GM21381 (cell line): ENCODE results near the gene IFI27L1.
A peak's percentile ranks its signal among the peaks of the same experiment; 100 is the strongest.
"Not testable (repeated sequence)": the region's sequence is repeated elsewhere in the genome, so short reads cannot be mapped to it uniquely, and the experiment has no call there.

Source experiments
- ATAC-seq: cut with Tn5 transposase; IDR thresholded peaks from one replicate; pipeline ENCODE4 v1.9.1; 2021; ENCODE audit warnings: mild to moderate bottlenecking, moderate library complexity; ENCODE audit not compliant: unreplicated experiment

Gene IFI27L1

DNA sequence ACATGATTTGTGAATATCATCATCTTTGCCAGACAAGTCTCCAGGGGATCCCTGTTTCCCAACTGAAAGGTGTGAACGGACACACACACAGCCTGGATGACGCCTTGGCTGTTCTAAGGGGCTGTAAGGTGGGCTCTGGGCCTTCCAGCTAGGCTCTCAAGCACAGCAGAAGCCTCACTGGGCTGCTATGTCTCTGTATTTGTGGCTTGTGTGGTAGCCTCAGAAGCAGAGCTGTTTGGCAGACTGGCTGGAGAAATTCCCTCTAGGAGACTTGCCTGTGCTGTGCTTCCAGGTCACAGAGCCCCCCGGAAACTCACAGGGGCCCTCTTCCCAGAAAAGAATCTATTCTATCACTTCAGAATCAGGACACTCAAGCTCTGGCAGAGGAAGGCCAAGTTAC, 33.5 kb upstream of the IFI27L1 start:
- no peak for ATAC-seq

DNA sequence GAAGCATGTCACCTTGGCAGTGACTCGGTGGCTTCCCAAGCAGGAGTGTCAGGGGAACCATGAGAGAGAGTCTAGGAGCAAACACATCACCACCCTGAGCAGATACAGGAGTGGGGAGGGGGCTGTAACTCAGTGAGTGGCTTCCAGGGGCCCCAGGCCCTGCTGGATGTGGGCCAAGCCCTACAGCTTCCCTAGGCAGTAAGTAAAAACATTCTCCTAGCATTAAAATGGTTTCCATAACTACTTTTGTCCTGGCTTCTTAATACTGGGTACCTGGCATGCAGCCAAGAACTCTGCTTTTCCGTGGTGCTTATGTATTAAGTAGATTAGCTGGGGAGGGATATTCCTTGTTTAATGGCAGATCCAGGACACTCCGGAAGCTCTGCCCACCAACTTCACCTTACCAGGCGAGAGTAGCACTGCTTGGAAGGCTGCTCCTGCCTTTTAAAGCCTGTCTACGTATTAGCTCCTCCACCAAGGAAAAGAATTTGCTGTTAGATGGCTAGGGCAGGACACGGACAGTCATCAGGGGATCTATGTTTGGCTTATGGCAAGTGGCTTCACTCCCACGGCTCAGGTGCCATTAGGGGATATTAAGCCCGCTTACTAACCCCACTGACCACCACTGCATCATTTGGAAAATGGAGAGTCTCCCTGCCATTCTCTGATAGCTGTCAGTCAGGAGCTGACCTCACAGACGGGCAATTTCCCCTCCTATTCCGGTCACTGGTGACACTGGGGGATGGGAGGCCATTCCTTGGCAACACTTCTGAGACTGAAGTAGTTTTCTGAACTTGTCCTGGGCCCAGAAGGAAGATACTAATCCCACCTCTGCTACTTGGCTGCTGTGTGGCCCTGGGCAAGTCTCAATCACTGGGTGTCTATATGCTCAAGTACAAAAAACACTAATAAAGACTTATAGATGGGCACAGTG, 32.2 kb upstream of the IFI27L1 start:
- no peak for ATAC-seq

DNA sequence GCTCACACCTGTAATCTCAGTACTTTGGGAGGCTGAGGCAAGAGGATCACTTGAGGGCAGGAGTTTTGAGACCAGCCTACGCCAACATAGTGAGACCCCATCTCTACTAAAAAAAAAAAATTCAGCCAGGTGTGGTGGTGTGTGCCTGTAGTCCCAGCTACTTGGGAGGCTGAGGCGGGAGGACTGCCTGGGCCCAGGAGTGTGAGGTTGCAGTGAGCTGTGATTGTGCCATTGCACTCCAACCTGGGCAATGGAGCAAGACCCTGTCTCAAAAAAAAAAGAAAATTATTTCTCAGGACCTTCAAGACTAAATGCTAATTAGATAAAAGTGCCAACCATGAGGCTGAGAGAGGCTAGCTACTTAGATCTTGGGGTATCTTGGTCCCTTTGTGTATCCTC, 31.5 kb upstream of the IFI27L1 start:
- ATAC-seq, result no peak

DNA sequence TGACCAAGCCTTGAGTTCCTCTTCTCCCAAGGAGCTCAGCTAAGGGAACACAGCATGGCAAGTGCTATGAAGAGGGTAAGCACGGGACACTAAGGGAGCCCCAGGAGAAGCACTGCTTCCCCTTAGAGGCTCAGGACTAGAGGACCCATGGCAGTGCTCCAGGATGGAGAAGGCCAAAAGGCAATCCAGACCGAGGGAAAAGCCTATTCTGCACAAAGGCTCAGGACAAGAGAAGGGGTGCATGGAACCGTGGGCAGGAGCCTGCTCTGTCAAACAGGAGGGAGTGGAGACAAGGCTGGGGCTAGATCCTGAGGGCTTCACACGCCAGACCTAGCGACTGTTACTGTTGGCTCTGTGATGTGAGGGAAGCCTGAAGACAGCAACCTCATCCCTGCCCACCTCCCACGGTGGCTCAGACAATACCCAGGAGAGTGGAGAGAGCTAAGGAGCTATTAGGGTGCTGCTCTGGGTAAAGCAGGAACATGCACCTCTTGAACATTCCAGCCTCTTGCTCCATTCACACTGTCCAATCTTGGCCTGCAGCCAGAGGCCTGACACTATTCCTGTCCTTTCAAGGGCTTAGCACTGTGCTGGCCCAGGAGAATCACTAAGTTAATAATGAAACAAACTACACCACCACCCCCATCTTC, 30.8 kb upstream of the IFI27L1 start:
- ATAC-seq, result no peak

DNA sequence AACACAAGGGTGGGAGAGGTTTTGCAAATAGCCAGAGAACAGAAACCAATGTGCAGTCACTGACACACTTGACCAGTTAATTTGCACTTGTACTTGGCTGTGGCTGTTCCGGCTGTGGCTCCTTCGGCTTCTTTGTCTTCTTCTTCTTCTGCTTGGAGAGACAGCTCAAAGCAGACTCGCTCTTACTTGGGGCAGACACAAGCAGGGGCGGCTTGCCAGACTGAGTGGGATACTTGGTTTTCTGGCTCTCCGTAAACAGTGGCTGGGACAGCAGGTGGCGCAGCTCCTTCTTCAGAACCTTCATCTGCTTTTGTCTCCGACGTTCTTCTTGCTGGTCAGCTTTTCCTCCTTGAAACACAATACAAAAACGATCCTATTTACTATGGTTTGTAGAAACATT, 30.0 kb upstream of the IFI27L1 start:
- ATAC-seq, result no peak

DNA sequence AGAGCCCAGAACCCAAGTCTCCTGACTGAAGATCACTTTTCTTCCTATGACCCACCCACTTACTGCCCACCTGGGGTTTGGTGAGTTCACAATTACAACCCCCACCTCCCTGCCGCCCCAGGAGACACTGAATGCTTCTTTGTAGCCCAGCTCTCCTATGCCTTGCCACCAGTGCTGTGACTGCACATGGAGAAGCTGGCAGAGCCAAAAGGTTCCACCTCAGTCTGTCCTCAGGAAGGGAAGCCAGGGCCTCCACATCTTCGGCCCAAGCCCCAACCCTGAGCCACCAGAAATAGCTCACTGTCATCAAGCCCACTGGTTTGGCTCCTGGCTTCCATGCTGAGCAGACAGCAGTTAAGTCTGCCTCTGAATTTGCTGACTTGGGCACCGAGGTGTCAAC, 29.3 kb upstream of the IFI27L1 start:
- ATAC-seq, result no peak

DNA sequence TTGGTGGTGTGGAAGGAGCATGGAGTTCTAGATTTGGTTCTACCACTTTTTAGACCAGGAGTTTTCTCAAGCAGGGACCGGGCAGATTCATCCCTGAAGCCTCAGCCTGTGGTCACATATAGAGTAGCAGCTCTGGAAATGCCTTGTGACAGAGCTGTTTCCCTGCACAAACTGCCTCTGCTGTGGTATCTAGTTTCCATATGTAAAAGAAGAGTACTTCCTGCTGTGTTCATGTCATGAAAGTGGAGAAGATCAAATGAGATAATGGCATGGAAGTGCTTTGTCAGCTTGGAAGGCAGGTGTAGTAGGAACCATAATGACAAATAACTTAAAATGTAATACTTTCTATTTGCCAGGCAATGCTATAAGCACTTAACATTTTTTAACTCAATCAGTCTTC, 28.9 kb upstream of the IFI27L1 start:
- ATAC-seq, result no peak

DNA sequence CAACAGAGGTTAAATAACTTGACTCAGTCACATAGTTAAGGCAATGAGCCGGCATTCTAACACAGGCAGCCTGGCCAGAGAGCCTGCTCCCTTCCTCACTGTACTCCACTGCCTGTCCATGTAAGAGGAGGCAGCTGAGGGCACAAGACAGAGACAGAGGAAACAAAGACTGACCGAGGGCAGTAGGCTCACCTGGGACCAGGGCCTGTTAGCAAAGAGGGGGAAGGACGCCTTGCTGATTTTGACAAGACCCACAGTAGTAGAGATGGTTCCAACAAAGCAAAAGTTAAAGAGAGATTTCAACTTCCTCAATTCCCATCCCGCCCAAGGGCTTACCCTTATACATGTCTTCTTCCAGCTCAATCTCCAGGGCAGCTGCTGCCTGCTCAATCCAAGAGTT, 28.4 kb upstream of the IFI27L1 start:
- ATAC-seq, result no peak

DNA sequence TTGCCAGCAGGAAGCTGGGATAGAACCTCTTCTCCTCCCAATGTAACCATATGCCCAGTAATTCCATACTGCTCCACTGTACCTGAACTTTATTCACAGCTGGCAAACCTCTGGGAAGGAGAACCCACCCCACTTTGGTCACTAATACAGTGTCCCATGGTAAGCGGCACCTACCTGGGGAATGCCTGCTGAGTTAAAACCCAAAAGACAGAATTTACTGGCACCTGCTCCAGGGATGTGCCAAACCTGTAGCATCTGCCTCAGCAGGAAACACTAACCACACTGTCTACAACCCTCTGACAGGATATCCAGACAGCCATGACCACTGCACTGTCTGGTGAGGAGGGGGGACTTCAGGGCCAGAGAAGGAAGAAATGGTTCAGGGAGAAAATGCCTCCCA, 26.7 kb upstream of the IFI27L1 start:
- ATAC-seq, result no peak

DNA sequence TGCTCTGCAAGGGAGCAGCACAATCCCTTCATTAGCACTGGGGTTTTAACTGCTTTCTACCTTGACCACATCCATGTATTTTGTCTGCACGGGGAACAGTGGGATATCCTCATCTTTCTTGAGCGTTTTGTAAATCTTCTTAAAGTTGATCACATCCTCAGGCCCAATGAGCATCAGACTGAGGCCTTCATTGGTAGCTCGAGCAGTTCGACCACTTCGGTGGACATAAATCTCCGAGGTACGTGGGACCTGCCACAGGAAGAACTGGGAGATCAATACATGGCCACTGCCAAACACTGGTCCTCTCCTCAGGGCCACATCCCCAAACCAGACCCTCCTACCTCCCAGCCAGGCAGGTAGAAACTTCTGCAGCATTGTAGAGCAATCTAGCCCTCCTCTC, 26.2 kb upstream of the IFI27L1 start:
- ATAC-seq, result no peak

DNA sequence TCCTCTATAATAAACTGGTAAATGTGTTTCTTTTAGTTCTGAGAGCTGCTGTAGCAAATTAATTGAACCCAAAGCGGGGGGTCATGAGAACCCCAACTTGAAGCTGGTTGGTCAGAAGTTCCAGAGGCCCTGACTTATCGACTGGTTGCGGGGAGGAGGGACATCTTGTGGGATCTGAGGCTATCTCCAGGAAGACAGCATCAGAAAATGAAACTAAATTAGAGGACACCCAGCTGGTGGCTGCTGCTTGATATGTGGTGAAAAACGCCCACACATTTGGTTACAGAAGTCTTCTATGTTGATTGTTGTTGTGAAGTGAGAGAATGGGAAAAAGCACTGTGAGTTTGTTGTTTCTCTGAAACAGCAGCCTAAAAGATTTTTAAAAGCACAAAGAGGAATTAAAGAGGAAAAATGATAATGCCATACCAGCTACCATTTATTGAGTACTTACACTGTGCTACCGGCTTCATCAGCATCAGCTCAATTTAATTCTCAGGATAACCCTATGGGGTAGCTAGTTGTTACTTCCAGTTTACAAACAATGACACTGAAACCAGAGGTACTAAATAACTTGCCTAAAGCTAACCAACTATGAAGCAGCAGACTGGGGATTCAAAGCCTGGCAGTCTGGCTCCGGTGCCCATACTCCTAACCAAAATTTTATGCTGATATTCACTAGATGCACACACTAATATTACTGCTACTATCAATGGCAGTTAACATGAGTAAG, 24.4 kb upstream of the IFI27L1 start:
- peak; percentile 83 for ATAC-seq

DNA sequence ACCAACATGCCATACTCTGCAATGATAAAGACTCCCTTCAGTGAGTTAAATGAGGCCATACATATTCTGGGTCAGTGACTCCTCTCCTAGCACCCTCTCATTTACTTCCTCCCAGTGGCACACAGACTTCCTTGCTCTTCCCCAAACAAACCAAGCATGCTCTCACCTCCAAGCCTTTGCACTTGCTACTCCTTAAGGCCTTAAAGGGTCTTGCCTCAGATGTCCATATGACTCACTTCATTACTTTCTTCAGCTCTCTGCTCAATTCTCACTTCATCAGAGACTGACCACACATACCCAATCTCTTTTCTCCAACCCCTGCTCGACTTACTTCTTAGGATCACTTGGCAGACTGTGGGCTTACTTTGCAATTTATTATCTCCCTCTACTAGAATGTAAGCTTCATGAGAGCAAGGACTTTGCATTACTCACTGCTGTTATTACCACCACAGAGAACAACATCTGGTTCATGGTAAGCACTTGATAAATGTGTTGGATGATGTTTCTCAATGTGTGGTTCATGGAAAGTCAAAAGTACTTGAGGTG, 22.9 kb upstream of the IFI27L1 start:
- ATAC-seq, result no peak

DNA sequence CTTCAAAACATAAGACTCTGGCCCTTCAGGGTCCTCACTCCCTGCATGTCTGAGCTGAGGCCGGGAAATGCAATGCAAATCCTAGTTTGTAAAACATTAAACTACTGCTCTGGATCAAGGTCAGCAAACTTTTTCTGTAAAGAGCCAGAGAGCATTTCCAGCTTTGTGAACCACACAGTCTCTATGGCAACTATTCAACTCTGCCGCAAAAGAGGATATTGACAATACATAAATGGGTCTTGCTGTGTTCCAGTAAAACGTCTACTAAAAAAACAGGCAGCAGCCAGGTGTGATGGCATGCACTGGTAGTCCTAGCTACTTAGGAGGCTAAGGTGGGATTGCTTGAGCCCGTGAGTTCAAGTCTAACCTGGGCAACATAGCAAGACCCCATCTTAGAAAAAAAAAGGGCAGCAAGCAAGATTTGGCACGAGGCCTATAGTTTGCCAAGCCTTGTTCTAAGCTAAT, 22.4 kb upstream of the IFI27L1 start:
- no peak for ATAC-seq

DNA sequence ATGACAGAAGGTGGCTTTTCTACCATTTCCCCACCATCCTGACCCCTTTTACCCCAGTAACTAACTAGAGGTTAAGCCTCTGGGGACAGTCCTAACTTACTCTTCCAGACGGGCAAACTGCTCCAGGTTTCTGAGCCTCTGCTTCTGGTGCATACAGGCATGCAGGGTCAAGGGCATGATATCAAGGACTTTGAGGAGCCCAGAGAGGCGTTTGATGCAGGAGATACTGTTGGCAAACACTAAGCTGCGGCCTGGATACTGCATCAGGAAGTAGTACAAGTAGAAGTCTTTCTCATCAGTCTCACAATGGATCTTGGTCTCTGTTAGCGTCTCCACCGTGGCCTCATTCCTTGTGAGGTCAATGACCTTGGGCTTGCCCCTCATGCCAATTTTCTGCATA, 21.1 kb upstream of the IFI27L1 start:
- ATAC-seq, result no peak

DNA sequence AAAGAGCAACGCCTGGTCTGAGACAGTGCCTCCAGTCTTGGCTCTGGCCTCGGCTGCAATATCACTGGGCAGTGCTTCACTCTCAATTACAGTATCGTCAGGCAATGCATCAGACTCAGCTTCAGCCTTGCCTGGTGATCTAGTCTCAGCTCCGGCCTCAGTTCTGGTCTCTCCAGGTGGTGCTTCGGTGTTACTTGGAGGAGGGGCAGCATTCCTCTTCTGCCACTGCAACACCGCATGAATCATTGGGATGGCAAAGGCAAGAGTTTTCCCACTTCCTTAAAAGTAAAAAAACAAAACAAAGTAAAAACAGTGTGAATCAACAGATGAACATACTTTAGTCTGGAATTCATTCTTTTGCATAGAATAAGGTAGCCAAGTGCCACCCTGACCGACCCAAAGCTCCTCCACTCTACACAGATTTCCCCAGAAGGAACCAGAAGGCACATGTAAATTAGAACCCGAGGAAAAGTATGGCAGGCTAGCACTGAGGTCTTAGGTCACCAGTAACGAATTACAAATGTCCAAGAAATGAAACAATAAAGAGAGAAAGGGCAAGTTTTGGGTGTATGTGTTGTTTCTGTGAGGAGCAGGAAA, 18.7 kb upstream of the IFI27L1 start:
- ATAC-seq, result no peak

DNA sequence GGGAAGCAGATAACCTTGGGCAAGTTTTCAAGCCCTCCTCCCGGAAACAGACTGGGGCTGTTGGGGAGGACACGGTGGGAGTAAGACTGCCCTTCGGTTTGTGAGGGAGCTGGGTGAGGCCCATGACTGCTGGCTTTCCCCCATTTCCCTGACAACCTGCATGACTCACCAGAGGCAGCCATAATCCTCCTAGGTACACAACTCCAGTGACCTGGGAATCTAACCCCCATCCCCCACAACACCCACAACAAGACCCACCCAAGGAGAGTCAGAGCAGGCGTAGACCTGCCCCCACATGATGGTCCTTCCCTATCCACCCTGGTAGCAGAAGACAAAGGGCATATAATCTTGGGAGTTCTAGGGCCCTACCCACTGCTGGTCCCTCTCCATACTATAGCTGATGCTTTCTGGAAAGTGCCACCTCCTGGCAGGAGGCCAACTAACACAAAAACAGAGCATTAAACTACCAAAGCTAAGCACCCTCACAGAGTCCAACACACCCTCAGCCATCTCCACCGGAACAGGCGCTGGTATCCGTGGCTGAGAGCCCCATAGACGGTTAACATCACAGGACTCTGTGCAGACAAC, 14.9 kb upstream of the IFI27L1 start:
- no peak for ATAC-seq

DNA sequence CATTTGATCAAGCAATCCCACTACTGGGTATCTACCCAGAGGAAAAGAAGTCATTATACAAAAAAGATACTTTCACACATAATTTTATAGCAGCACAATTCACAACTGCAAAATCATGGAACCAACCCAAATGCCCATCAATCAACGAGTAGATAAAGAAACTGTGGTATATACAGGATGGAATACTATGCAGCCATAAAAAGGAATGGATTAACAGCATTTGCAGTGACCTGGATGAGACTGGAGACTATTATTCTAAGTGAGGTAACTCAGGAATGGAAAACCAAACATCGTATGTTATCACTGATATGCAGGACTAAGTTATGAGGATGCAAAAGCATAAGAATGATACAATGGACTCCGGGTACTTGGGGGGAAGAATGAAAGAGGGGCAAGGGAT, 9.0 kb upstream of the IFI27L1 start:
- ATAC-seq, result not testable (repeated sequence)

DNA sequence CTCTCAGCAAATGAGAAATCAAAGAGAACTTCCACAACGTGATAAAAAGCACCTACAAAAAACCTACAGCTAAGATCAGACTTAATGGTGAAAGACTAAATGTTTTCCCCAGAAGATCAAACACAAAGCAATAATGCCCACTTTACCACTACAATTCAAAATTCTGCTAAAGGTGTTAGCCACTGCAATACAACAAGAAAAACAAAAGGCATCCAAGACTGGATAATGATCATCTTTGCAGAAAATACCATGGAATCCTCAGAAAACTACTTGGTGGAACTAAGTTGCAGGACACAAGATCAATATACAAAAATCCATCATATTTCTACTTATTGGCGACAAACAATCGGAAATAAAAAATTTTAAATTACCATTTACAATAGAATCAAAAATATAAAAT, 6.6 kb upstream of the IFI27L1 start:
- no peak for ATAC-seq

DNA sequence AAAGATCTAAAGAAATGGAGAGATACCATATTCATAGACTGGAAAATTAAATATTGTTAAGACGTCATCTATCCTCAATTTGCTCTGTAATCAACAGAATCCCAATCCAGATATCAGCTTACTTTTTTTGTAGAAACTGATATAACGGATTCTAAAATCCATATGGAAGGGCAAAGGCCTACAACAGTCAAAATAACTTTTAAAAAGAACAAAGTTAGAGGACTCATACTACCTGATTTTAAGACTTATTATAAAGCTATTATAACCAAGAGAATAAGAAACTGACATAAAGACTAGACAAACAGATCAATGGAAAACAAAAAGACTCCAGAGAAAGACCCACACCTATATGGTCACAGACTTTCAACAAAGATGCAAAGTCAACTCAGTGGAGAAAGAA, 6.1 kb upstream of the IFI27L1 start:
- no peak for ATAC-seq

DNA sequence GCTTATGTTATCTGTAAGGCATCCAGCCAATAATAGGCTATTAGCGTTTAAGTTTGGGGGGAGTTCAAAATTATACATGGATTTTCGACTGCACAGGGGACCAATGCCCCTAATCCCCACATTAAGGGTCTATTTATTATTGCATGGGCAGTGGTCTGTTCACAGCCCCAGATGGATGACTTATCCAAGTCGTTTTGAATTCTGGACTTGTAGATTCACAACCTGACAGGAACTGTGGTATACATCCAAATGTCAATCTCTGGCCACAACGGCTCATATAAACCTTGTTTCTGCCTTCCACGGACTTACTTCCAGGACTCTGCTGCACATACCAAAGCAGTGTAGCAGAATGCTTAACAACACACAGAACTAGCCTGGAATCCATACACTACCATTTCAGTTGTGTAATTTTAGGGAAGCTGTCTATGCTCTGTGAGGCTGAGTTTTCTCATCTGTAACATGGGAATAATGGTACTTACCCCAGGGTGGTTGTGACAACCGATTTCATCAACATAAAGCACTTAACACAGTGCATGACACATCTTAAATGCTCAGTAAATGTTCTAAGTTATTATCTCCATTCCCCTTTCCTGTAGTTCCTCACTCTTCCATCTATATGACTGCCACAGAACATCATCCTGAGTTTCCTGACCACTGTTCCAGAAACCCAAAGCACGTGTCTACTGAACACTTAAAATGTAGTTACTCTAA, 3.8 kb upstream of the IFI27L1 start:
- no peak for ATAC-seq
